NCI-H187 treated with DMSO at 0.1 percent for 48 hours (cell line): ENCODE data around the gene MAPK8.

Experiments
- DNase-seq: peaks from one replicate; lab custom pipeline; 2025; lab: John Stamatoyannopoulos, UW

MAPK8 gene

DNA sequence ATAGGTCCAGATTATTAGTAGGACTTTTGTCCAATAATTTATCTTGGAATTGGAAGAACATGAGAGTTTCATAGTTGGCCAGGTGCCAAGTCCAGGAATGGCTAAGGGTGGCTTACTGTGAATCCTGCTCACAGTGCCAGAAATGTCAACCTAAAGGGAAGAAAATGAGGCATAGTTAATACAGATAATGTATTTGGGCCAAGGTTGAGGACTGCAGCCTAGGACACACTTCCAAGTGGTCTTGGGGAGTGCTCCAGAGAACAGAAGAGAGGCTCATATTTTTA lies 78.2 kb downstream of the MAPK8 start:
- DNase-seq = no peak

- DNase-seq = peak; percentile 19
These were observed 82.8 kb downstream of the MAPK8 start for GRCh38 chr10:48389272-48389671.

- no peak for DNase-seq
These were observed 83.5 kb downstream of the MAPK8 start for GRCh38 chr10:48389846-48390557.

DNA sequence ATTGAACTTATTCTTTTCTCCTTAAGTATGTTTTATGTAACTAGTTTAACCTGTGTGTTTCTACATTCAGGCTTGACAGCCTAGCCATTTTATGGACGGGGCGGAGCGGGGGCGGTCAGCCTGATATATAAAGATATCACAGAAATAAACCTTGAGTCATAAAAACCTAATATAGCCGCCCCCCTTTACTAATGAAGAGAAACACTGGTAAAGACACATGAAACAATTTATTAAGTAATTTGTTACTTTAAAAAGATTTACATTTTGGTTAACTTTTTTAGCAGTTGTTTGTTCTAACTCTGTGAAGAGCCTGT lies 84.0 kb downstream of the MAPK8 start:
- no peak for DNase-seq

GRCh38 chr10:48390933-48391845 lies 84.7 kb downstream of the MAPK8 start:
- no peak for DNase-seq

GRCh38 chr10:48391994-48392393 lies 85.5 kb downstream of the MAPK8 start:
- no peak for DNase-seq

- DNase-seq = no peak
These were observed 91.8 kb downstream of the MAPK8 start for GRCh38 chr10:48398261-48398660.

DNA sequence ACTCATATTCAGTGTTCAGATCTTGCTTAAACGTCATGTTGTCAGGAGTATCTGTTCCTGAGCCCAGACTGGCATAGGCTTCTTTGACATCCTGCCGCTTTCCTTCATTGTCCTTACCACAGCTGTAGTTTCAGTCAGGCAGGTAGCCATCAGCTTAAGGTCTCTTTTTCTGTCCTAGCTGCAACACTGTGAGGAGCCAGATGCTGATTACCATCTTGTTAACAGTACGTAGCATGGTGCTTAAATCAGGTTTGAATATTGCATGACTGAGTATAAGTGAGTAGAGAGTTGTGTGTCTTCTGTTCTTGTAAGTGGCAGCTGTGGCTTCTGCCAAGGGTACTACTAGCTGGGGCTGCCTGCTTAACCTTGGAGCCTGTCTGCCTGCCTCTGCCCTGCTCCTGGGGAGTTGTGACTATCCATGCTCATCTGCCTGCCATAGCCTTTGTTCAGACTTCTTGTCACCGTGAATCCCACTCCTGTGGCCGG lies 92.6 kb downstream of the MAPK8 start:
- no peak for DNase-seq

DNA sequence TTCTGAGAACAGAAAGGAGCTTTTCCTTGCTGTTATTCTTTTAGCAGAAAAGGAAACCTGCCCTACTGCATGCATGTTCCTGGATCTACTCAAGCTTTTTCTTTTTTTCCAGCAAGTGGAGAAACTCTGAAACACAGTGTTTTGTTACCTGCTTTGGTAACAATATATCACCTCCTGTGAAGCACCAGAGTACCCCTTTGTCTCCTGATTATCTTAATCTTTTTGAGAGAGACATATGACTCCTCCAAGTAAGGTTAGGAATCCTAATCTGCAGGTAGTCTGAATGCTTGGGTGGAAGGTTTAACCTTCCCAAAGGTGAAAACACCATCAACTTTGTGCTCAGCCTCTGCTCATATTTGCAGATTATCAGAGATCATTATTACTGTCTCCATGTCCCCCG lies 93.1 kb downstream of the MAPK8 start:
- DNase-seq = no peak

- no peak for DNase-seq
These were observed 93.8 kb downstream of the MAPK8 start for GRCh38 chr10:48400129-48400849.

GRCh38 chr10:48400850-48401220 lies 94.4 kb downstream of the MAPK8 start:
- no peak for DNase-seq

DNA sequence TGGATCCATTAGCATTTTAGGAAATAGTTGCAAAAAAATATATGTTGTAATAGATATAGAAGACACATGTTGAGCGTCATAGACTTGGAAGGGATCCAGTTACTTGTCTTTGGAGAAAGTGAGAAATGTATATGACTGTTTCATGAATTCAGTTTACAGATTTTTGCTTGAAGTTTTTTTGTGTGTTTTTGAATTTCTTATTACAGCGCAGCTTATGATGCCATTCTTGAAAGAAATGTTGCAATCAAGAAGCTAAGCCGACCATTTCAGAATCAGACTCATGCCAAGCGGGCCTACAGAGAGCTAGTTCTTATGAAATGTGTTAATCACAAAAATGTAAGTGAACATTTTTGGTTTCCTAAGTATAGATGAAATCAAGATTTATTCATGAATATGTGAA lies 98.2 kb downstream of the MAPK8 start:
- no peak for DNase-seq

DNA sequence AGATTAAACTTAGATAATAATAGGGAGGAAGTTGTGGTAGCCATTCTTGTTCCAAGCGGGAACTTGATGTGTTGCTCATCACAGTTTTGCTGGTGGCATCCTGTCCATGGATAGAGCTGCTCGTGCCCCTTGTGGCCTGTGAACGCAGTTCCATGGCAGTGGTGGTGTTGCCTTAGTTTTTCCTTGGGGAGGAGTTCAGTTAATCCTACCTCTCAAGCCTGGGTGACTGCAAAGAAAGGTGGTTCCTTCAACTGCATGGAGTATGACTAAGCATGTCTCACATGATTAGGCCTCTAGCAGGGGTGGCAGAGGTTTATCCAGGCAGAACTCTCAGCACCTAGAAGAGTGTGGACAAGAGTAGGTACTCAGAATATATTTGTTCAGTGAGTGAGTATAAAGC lies 99.7 kb downstream of the MAPK8 start:
- no peak for DNase-seq

GRCh38 chr10:48406658-48407057 lies 100.2 kb downstream of the MAPK8 start:
- DNase-seq = no peak

- no peak for DNase-seq
These were observed 104.0 kb downstream of the MAPK8 start for GRCh38 chr10:48410503-48410902.

GRCh38 chr10:48411510-48411909 lies 105.0 kb downstream of the MAPK8 start:
- no peak for DNase-seq

DNA sequence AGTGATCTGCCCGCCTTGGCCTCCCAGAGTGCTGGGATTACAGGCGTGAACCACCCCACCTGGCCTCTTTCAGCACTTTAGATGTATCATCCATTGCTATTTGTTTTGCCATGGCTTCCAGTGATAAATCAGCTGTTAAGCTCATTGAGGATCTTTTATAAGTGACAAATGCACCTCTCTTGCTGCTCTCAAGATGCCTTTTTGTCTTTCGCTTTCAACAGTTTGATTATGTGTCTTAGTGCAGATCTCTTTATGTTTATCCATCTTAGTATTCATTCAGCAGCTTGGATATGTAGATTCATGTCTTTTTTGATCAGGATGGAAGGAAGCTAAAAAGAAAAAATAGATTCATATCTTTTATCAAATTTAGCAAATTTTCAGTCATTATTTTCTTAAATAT lies 105.6 kb downstream of the MAPK8 start:
- no peak for DNase-seq

GRCh38 chr10:48412933-48413332 lies 106.5 kb downstream of the MAPK8 start:
- no peak for DNase-seq

GRCh38 chr10:48414160-48414559 lies 107.7 kb downstream of the MAPK8 start:
- no peak for DNase-seq

GRCh38 chr10:48414778-48415177 lies 108.3 kb downstream of the MAPK8 start:
- DNase-seq = no peak

DNA sequence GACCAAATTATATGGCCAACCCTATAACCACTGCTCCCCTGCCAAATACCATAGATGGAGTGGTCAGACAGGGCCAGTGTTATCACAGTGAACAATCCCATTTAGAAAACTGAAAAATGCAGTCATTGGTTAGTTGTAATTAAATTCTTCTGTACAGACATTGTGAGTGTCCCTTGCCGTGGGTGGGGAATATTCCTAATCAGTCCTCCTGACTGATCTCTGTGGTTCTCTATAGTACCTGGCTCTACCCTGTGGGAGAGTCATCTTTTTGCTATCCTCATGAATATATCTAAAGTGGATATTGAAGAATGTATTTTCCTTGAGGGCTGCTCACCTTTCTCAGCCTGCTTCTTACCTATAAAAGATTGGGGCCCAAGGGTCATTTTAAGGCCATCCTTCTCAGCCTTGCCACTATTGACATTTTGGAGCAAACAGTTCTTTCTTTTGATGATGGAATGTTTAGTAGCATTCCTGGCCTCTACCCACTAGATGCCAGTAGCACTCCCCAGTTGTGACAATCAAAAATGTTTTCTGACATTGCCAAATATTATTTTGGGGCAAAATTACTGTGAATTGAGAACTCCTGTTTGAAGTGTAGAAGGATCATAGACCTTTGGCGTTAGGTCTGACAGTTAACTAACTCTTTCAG lies 110.2 kb downstream of the MAPK8 start:
- DNase-seq = no peak

GRCh38 chr10:48417374-48417773 lies 110.9 kb downstream of the MAPK8 start:
- no peak for DNase-seq
